Stimulated activated CD4-positive, alpha-beta T cell treated with anti-CD3 and anti-CD28 coated beads, TNF-alpha, amount 100 ng/mL, for 4 hours (primary cell): Measurements from ENCODE around the gene OMD.

Experiments used
- DNase-seq, 3 experiments: peaks; one replicate each; pipeline ENCODE4 v3.0.0-alpha.2; 2020; ENCODE audit warnings: low read depth in 3 of 3

Gene OMD, protein sequence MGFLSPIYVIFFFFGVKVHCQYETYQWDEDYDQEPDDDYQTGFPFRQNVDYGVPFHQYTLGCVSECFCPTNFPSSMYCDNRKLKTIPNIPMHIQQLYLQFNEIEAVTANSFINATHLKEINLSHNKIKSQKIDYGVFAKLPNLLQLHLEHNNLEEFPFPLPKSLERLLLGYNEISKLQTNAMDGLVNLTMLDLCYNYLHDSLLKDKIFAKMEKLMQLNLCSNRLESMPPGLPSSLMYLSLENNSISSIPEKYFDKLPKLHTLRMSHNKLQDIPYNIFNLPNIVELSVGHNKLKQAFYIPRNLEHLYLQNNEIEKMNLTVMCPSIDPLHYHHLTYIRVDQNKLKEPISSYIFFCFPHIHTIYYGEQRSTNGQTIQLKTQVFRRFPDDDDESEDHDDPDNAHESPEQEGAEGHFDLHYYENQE

DNA sequence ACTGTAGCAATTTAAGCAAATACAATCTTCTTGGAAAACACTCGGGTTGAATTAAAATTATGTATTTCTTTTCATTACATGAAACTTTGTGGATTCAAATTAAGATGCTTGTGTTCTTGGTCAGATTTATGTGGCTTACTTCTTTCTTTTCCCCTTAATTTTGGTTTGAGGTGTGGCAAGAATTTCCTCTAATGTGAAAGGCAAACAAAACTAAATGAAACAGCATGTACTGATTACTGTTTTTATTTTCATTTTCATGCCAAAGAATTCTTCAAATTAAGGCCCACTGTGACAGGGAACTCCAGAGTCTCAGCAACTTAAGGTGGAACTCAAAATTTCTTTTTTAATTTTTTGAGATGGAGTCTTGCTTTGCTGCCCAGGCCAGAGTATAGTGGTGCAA, at the start of gene OMD:
Gene OMD, minus strand, starts transcription at position 132 of the 400 bp plus-strand sequence. CDS start 6,913 bp downstream, outside the sequence.
- no peak for DNase-seq

DNA sequence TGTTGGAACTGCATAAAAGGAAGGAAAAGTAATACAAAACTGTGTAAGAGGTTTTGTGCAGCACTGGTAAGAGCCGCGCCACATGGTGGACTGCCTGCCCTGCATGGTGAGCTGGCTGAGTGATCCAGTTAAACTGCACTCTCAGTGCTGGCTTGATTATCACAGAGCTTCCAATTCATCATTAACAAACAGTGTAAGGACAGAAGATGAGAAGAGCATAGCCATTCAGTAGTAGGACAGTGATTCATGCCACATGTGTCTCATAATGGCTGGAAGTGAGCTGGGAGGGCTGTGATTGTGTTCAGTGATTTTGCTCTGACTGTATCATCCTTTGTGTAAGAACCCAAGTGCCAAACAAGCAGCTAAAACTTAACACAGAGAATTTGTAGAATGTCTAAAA, 43.9 kb upstream of the OMD start:
- no peak for DNase-seq

DNA sequence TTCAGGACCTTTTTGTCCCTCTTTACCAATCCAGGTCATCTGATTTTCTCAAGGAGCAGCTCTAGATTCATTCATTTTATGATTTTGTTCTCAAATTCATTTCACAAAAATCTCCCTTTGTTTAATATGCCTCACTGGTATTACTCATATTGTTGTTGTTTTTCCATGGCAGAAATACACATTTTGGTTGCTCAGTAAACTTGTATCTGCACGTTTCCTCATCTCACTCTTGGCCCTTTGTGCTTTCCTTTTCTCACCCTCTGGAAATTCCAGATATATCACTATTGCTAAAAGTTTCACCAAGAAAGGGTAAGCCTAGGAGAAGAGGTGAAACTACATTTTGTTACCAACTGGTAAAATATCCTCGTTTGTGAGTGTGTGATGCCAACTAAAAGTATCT, 43.2 kb upstream of the OMD start:
- DNase-seq = no peak

DNA sequence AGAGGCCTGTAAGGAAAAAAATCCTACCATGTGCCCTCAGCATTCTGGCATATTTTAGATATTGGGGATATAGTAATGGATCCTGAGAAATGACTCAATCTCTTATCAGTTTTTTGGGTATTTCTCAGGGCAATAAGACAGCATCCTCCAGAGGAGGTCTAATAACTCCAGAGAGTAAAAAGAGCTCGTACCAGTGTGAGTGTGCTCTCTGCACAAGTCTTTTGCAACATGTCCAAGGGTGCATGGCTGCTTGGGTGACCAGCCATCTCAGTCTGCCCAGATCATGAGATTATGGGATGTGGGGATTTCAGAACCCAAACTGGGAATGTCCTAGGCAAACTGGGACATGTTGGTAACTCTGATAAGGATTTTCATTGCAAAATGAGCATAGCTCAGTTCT, 42.8 kb upstream of the OMD start:
- no peak for DNase-seq

DNA sequence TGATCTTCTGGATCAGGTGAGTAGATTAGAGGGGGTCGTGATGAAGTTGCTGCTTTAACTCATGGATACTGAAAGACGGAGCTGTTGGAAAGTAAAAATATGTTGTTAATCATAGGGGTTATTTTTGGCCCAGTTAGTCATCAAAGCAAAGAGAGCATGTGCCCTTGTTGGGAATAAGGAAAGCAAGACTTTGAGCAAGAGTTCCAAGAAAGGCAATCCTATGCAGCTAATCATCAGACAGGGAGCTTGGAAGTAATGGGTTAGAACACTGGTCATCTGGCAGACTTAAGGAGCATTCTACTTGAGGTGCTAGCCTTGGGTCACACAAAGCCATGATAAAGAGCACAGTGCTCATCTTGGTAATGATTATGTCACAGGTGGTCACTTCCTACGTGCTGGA, 39.7 kb upstream of the OMD start:
- DNase-seq = no peak

DNA sequence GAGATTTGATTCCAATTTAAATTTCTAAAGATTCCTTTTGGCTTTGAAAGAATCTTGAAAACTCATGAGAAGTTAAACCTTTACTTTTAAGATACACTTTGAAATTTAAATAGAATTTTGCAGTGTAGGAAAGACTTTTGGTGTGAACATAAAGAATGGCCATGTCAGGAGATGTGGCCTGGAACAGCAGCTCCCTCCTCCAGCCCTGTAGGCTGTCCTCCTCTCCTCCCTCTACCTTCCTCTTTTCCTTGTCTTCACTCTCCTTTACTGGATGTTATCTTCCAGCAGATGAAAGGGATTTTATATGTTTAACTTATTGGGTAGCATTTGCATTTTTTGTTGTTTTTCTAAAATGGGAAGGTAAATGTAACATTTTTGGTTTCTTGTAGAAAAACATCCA, 39.1 kb upstream of the OMD start:
- no peak for DNase-seq

DNA sequence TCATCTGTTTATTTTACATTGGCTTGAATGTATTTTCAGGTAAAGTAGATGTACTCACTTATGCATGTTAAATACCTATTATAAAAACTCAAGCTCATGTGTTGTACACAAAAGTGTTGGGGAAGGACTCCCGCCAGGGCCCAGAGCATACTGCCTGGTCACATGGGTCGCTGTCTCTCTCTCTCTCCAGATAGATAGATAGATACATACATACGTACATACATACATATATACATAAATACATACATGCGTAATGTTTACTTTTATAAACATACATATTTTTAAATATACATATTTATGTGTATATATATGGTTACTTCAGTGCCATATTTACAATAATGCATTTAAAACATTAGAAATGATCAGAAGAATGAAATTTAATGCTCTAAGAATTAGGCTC, 33.3 kb upstream of the OMD start:
- DNase-seq = no peak

DNA sequence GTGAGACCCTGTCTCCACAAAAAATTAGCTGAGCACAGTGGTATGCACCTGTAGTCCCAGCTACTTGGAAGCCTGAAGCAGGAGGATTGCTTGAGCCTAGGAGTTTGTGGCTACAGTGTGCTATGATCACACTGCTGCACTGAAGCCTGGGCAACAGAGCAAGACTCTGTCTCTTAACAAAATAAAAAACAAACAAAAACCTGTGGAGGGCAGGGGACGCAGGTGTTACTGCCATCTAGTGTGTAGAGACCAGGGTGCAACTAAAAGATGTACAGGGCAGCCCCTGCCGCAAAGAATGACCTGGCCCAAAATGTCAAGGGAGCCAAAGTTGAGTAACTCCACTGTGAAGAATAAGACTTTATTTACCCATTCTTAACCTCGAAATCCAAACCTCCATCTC, 30.9 kb upstream of the OMD start:
- DNase-seq = no peak

DNA sequence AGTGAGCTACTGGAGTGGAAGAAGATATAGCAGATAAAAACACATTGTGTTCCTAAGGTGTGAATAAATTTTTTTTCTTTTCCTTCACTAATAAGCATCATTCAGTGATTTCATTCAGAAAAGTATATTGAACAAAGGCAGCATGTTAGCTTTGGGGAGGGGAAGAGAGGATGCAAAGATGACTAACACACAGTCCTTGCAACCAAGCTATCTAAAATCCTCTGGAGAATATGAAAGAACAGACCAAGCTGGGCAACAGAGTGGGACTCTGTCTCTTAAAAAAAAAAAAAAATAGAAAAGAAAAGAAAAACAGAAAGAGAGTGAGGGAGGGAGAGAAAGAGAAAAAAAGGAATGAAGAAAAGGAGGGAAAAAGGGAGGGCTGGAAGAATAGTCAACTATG, 22.3 kb upstream of the OMD start:
- DNase-seq = no peak

DNA sequence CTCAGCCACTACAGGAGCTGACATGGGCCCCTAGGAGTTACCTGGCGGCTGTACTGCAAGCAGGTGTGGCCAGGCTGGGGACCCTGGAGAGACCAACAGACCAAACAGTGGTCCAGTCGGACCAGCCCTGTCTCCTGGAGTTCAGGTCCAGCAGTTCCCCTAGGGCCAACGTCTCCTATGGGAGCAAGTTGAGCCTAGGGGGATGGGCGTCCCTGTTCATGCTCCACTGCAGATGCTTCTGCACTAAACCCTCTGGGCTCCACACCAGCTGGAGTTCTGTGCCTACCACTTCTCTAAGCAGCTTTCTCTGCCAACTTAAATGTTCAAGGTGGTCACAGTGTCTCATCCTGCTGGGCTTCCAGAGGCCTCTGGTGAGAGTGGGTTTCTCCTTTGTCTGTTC, 20.6 kb upstream of the OMD start:
- DNase-seq = no peak

DNA sequence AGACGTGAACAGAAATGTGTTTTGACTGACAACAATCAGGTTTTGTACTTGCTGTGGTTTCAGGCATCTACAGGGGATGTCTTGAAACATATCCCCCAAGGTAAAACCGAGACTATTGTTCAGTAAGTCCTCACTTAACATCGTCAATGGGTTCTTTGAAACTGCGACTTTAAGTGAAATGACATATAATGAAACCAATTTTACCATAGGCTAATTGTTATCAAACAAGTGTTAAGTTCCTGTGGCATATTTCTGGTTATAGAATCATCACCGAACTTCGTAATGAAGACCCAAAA, 16.4 kb upstream of the OMD start:
- DNase-seq = no peak

DNA sequence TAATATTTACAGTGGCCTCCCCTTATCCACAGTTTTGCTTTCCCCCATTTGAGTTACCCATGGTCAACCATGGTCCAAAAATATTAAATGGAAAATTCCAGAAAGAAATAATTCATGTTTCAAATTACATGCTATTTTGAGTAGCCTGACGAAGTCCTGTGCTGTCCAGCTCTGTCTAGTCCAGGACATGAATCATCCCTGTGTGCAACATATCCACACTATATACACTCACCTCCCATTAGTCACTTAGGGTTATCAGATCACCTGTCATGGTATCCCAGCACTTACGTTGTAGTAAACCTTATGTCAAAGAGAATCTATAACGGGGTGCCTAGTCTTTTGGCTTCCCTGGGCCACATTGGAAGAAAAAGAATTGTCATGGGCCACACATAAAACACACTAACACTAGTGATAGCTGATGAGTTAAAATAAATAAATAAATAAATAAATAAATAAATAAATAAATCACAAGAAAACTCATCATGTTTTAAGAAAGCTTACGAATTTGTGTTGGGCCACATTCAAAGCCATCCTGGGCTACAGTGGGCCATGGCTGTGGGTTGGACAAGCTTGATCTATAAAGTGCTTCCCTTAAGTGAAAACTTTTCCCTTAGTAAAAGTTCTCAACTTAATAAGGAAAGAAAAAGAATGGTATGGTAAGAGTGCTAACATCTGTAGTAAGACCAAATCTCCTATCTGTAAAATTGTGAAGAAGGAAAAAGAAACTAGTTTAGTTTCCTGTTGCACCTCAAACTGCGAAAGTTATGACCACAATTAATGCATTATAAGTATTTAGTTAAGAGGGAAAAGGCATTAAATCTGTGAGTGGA, 15.9 kb upstream of the OMD start:
- DNase-seq = no peak

DNA sequence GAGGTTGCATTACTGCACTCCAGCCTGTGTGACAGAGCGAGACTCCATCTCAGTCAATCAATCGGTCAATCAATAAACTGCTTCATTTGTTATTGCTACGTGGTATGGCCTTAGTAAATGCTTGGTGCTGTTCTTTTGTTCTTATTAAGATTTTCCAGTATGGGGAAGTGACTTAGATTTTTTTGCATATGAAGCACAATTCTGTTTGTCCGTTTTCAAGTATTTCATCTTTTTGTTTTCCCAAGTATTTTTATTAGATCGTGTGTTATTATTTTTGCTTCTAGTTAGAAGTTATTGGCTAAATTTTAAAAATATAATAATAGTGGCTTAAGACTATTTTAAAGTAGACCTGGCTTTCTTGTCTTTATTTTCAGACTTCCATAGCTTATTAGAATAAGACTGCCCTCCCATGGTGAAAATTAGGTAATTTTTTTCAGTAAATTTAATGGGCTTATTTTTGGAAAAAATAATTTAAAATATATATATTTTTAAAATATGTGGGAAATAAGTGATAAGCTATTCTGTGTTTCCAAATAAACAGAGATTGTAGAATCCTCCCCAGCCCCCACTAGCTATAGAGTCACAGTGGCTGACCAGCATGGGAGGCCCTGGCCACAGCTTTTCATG, 14.7 kb upstream of the OMD start:
- no peak for DNase-seq

DNA sequence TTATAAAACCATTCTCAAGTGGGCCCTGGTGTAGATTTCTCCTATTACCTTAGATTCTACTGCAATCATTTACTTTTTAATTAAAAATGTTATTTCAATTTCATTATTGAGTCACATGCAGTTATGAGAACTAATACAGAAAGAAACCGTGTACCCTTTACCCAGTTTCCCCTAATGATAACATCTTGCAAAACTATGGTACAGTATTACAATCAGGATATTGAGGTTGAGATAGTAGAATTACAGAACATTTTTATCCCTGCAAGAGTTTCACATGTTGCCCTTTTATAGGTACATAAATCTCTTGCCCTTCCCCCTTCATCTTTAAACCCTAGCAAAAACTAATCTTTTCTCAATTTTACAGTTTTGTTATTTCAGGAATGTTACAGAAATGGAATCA, 11.0 kb upstream of the OMD start:
- no peak for DNase-seq

DNA sequence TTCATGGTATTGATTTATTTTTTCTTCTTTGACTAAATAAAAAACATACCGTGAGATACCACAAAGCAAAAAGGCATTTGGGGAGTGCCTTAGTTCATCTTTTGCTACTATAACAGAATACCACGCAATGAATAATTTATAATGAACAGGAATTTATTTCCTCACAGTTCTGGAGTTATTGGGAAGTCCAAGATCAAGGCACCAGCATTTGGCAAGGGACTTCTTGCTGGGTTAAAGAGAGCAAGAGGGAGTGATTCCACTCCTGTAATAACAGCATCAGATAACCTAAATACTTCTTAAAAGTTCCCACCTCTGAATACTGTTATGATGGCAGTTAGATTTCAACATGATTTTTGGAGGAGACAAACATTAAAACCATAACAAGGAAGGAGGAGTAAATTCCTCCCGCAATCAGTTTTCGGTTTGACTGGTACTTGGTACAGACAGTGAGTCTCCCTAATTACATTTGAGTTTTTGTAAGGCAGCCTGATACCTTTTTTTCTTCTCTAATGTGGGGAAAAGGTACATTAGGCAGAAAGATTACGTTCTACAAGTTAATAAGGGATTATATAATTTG, 8.8 kb upstream of the OMD start:
- no peak for DNase-seq

DNA sequence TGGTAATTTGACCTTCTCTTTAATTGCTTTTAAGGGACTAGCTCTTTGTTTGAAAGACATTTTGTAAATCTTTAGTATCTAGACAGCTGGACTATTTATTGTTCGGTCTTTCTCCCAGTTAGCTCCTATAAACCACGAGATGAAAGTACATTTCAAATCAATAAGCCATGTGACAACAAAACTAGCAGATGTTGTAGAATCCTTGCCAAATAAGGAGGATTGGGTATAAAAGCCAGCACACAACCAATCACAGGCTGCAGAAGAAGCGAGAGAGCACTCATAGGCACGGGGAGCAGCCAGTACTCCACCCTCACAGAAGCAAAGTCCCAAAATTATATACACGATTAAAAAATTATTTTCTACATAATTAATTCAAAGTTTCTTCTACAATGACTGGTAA, 8.1 kb upstream of the OMD start:
- DNase-seq = no peak

DNA sequence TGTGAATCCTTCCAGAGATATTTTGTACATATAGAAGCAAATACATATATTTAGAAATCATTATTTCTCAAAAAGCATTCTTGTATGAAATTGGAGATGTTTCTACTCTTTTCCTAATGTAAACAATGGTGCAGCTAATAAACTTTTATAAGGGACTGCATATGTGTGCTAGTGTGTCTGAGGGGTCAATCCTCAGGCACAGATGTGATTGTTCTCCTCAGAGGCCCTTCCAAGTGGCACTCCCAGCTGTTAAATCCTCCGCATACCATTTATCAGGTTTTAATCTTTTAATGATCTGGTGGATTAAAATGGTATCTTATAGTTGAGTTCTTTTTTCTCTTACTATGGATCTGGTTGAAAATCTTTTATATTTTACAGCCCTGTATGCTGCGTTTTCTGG, 5.6 kb upstream of the OMD start:
- DNase-seq = no peak

DNA sequence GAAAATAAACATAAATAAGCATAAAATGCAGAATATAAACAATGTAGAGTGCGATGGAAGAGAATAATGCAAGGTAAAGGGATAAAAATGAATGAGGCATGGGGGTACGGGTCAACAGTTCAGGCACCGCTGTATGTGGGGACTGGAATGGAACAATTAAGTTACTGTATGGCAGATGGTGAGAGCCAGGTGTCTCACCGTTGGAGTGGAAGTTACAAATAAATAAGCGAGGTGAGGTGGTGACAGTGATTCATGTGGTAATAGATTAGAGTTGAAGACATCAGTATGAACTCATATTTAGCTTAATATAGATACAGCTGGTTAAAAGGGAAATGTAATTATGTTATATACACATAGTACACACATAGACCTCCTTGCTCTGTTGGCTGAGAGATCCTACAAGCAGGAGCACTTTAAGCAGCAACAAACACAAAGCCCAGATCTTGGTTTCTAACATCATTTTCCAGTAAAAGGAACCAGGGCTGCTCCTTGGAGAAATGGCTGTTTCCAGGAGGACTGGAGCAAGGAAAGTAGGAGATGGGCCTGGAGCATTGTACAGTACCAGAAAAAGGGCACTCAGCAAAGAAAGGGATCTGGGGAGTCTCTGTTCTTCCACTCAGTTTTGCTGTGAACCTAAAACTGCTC, 2.4 kb upstream of the OMD start:
- DNase-seq = no peak

DNA sequence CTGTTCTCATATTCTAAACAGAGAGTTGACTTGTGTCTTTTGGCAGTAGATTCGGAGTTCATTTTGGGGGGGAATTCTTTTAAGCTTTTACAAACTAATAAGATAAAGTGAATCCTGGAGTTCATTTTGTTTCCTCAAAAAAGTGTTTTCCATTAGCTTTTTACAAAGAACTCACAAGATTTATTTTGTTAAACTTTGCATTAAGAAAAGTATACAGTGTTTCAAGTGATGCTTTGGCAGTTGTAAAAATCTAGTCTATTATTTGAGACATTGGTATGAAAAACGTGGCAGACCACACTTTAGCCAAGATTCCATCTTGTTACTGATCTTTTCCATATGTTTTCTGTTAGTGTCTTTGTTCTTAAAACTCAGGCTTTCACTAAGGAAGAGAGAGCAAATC, 1.2 kb upstream of the OMD start:
- DNase-seq = no peak

DNA sequence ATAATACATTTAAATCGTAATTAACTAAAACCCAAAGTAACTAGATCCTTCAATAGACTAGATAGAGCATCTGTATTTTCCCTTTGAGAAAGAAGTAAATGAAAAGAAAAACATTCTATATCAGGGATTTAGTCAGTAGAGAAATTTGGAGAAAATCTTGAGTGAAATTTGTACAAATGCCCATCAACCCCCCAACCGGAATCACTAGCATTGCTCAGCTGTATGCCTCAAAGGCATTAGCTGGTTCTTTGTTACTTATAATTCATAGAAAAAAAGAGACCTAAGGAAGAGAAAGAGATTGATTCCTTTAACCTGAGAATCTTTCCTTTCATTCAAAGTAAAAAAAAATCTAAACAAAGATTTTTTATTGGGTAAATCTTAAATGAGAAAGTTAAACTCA, 659 bp downstream of the OMD start:
- no peak for DNase-seq

DNA sequence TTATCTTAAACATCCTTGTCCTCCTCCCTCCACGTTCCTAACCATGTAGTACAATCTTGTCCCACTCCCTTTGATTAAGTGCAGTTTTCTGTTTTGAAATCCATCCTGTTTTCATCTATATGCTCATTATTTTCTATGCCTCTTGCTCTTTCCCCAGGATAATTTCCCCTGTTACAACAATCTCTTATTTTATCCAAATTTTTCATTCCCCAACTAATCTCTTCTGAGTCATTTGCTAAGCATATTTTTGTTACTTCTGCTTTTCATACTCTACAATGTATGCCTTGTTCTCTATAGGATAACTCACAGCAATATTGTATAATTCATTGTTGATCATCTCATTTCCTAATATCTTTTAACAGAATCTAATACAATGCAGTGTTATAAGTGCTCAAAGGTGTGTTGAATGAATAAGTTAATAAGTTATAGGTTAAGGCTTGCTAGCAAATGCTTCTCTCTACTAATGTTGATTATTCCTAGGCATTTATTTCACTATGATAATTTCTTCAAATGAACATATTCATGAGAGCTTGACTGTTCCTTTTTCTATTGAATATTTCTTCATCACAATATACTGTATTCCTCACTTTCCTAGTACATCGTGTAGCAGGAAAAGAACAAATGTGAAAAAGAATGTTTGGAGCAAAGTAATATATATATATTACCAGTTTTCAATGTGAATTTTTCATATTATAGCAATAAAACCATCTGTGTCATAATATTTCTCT, 1.5 kb downstream of the OMD start:
- no peak for DNase-seq
